Neural cell (in vitro differentiated cells): Measurements from ENCODE around the gene GPRC5B. TPM values are rescaled to one million over a fixed set of nuclear protein-coding genes. Genes with fewer than 3 reads are reported as not detected.

Experiments used
- H2AFZ ChIP-seq: fragments of 200-600, 300-800 bp; sonication (generic), shearing (Covaris generic); 2 replicates; pipeline ENCODE4 v1.6.0; 2014; ENCODE audit warnings: low read depth, mild to moderate bottlenecking, antibody characterized with exemption, low read length, moderate library complexity
- H3F3A ChIP-seq: fragments of 200-600 bp; shearing (Covaris generic); 2 replicates; pipeline ENCODE4 v1.6.1; 2016; ENCODE audit warnings: mild to moderate bottlenecking, moderate library complexity, mixed read lengths, antibody characterized with exemption, low read length; ENCODE audit not compliant: insufficient read depth, poor library complexity, severe bottlenecking
- H3K27ac ChIP-seq: fragments of 200-600, 300-800 bp; sonication (generic), shearing (Covaris generic); 2 replicates; pipeline ENCODE4 v1.5.1; 2014; ENCODE audit warnings: mild to moderate bottlenecking, low read length, moderate library complexity
- H3K27me3 ChIP-seq: fragments of 300-800, 200-600 bp; sonication (generic), shearing (Covaris generic); 2 replicates; pipeline ENCODE4 v1.6.0; 2014; ENCODE audit warnings: mild to moderate bottlenecking, low read depth, low read length, moderate library complexity; ENCODE audit not compliant: insufficient read depth
- H3K36me3 ChIP-seq: fragments of 300-800, 200-600 bp; sonication (generic), shearing (Covaris generic); 2 replicates; pipeline ENCODE4 v1.5.1; 2014; ENCODE audit warnings: mild to moderate bottlenecking, antibody characterized with exemption, low read length, moderate library complexity; ENCODE audit not compliant: insufficient read depth
- H3K4me2 ChIP-seq: fragments of 300-800, 200-600 bp; sonication (generic), shearing (Covaris generic); 2 replicates; pipeline ENCODE4 v1.6.0; 2014; ENCODE audit warnings: mild to moderate bottlenecking, low read length
- H3K4me3 ChIP-seq: fragments of 300-800, 200-600 bp; sonication (generic), shearing (Covaris generic); 2 replicates; pipeline ENCODE4 v1.5.1; 2014; ENCODE audit warnings: mild to moderate bottlenecking, low read length, moderate library complexity
- H3K79me2 ChIP-seq: fragments of 200-600 bp; shearing (Covaris generic); replicated peaks from 2 replicates; pipeline ENCODE4 v1.6.0; 2014; ENCODE audit warnings: mild to moderate bottlenecking, low read length, moderate library complexity; ENCODE audit not compliant: insufficient read depth
- H3K9ac ChIP-seq: fragments of 300-800, 200-600 bp; sonication (generic), shearing (Covaris generic); 2 replicates; pipeline ENCODE4 v1.6.1; 2016; ENCODE audit warnings: mild to moderate bottlenecking, low read length, mixed read lengths
- H3K9me2 ChIP-seq: fragments of 200-600 bp; shearing (Covaris generic); 2 replicates; pipeline ENCODE4 v1.6.1; 2016; ENCODE audit warnings: mild to moderate bottlenecking, low read length, mixed read lengths; ENCODE audit not compliant: insufficient read depth
- H3K9me3 ChIP-seq: fragments of 200-600, 300-800 bp; sonication (generic), shearing (Covaris generic); 2 replicates; pipeline ENCODE4 v1.6.1; 2016; ENCODE audit warnings: mild to moderate bottlenecking, mixed run types, low read length, moderate library complexity, mixed read lengths
- H4K20me1 ChIP-seq: fragments of 200-600 bp; shearing (Covaris generic); 2 replicates; pipeline ENCODE4 v1.6.1; 2016; ENCODE audit warnings: mild to moderate bottlenecking, mixed run types; ENCODE audit not compliant: insufficient read depth
- EZH2 ChIP-seq: fragments of 200-600, 300-800 bp; shearing (Covaris generic), sonication (generic); IDR thresholded peaks from 2 replicates; pipeline ENCODE4 v1.6.1; 2014; ENCODE audit warnings: antibody characterized with exemption, low read length, borderline replicate concordance, mild to moderate bottlenecking; ENCODE audit not compliant: insufficient read depth, poor library complexity, severe bottlenecking
- MXI1 ChIP-seq: fragments of 450-650 bp; conservative IDR thresholded peaks from 2 replicates; pipeline ENCODE4 v1.6.1; 2014; ENCODE audit warnings: antibody characterized with exemption, mild to moderate bottlenecking; ENCODE audit not compliant: poor library complexity, severe bottlenecking
- POLR2AphosphoS5 ChIP-seq: IDR thresholded peaks from 2 replicates; pipeline ENCODE4 v1.6.1; 2012
- SMC3 ChIP-seq: fragments of 450-650 bp; conservative IDR thresholded peaks from 2 replicates; pipeline ENCODE4 v1.6.1; 2014; ENCODE audit warnings: antibody characterized with exemption, mild to moderate bottlenecking, moderate library complexity; ENCODE audit not compliant: poor library complexity
- TAF1 ChIP-seq: IDR thresholded peaks from 2 replicates; pipeline ENCODE4 v1.6.1; 2012; ENCODE audit warnings: low read depth
- polyA plus RNA-seq: library from polyadenylated mRNA; depleted of rRNA; stranded (reverse); fragments of >200 nt; gene quantifications from 2 replicates; pipeline ENCODE4 v1.2.3, GENCODE V29; 2014
- small RNA-seq, 3 experiments: library from RNA; depleted of rRNA; stranded (forward); fragments of <200 nt; gene quantifications; one replicate each; pipeline ENCODE3, GENCODE V24; 2012
- TF ChIP-seq, protein P1 (sequence below): fragments of 450-650 bp; IDR thresholded peaks from 2 replicates; pipeline ENCODE4 v1.5.1; 2014; ENCODE audit warnings: antibody characterized with exemption, mild to moderate bottlenecking, moderate library complexity; ENCODE audit not compliant: poor library complexity, severe bottlenecking
- TF ChIP-seq, protein P2 (sequence below): IDR thresholded peaks from 2 replicates; pipeline ENCODE4 v1.6.1; 2012; ENCODE audit warnings: borderline replicate concordance

Gene GPRC5B
- polyA plus RNA-seq, 1 donor from 2014 or later, result 25.4 TPM

DNA sequence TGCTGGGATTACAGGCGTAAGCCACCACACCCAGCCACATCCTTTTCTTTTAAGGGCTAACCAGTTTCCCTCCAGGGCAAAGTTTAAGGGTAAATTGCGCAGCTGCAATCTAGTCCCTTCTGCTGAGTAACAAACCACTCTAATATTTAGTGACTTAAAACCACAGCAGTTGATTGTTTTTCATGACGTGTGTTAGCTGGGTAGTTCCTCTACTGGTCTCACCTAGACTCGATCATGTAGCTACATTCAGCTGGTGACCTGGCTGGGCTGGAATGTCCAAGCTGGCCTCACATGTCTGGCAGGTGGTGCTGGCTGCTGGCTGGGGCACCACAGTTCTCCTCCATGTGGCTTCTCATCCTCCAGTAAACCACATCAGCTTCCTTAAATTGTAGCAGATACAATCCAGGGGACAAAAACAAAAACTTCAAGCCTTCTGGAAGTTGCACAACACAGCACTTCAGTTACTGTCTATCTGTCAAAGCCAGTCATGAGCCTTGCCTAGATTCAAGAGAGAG, 75.5 kb downstream of the GPRC5B start:
- H3K36me3 ChIP-seq, result no peaks in the 10 kb centered on the region
- H3K9me2 ChIP-seq, result no peaks in the 10 kb centered on the region
- TF ChIP-seq, protein P1, sequence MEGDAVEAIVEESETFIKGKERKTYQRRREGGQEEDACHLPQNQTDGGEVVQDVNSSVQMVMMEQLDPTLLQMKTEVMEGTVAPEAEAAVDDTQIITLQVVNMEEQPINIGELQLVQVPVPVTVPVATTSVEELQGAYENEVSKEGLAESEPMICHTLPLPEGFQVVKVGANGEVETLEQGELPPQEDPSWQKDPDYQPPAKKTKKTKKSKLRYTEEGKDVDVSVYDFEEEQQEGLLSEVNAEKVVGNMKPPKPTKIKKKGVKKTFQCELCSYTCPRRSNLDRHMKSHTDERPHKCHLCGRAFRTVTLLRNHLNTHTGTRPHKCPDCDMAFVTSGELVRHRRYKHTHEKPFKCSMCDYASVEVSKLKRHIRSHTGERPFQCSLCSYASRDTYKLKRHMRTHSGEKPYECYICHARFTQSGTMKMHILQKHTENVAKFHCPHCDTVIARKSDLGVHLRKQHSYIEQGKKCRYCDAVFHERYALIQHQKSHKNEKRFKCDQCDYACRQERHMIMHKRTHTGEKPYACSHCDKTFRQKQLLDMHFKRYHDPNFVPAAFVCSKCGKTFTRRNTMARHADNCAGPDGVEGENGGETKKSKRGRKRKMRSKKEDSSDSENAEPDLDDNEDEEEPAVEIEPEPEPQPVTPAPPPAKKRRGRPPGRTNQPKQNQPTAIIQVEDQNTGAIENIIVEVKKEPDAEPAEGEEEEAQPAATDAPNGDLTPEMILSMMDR, result no peak
- TF ChIP-seq TAF1, result no peak
- no peak for TF ChIP-seq SMC3
- TF ChIP-seq, protein P2, sequence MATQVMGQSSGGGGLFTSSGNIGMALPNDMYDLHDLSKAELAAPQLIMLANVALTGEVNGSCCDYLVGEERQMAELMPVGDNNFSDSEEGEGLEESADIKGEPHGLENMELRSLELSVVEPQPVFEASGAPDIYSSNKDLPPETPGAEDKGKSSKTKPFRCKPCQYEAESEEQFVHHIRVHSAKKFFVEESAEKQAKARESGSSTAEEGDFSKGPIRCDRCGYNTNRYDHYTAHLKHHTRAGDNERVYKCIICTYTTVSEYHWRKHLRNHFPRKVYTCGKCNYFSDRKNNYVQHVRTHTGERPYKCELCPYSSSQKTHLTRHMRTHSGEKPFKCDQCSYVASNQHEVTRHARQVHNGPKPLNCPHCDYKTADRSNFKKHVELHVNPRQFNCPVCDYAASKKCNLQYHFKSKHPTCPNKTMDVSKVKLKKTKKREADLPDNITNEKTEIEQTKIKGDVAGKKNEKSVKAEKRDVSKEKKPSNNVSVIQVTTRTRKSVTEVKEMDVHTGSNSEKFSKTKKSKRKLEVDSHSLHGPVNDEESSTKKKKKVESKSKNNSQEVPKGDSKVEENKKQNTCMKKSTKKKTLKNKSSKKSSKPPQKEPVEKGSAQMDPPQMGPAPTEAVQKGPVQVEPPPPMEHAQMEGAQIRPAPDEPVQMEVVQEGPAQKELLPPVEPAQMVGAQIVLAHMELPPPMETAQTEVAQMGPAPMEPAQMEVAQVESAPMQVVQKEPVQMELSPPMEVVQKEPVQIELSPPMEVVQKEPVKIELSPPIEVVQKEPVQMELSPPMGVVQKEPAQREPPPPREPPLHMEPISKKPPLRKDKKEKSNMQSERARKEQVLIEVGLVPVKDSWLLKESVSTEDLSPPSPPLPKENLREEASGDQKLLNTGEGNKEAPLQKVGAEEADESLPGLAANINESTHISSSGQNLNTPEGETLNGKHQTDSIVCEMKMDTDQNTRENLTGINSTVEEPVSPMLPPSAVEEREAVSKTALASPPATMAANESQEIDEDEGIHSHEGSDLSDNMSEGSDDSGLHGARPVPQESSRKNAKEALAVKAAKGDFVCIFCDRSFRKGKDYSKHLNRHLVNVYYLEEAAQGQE, result no peak
- TF ChIP-seq MXI1, result no peak
- no peak for TF ChIP-seq EZH2
- TF ChIP-seq POLR2AphosphoS5, result no peak
- H3K27ac ChIP-seq, result no peak overlapping the region
- H3K4me3 ChIP-seq, result no peak overlapping the region
- no peaks in the 10 kb centered on the region for H3K9me3 ChIP-seq
- no peaks in the 10 kb centered on the region for H3K79me2 ChIP-seq
- H4K20me1 ChIP-seq, result no peaks in the 10 kb centered on the region
- H3K4me2 ChIP-seq, result no peak overlapping the region
- H3K27me3 ChIP-seq, result no peaks in the 10 kb centered on the region
- H2AFZ ChIP-seq, result no peak overlapping the region
- no peaks in the 10 kb centered on the region for H3F3A ChIP-seq
- no peak overlapping the region for H3K9ac ChIP-seq

DNA sequence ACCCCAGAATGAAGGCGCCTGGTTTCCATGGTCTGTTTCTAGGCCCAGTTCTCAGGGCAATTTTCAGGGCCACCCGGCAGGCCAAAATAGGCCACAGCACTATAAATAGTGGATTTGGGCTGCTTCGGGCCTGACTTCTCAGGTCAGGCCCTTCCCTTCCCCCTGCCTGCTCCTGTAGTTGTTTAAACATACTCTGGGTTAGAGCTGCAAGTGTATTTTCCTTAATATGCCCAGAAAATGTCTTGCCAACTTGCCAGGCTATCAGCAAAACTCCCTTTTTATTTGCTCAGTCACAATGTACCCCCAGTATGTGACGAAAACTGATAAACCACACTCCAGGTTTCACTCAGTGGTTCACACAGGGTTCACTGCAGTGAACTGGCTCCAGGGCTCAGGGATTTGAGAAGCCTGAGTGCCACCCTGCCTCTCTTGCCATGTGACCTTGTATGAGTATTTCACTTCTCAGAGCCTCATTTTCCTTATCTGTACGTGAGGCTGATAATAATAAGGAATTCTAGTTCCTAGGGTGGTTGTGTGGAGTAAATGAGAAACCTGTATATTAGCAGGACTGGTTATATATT, 76.5 kb downstream of the GPRC5B start:
- H3K4me3 ChIP-seq, result no peak overlapping the region
- H3K9me3 ChIP-seq, result no peaks in the 10 kb centered on the region
- no peaks in the 10 kb centered on the region for H3K36me3 ChIP-seq
- no peaks in the 10 kb centered on the region for H3K79me2 ChIP-seq
- no peak overlapping the region for H3K9ac ChIP-seq
- TF ChIP-seq EZH2 (no peak), MXI1 (no peak), TAF1 (no peak)
- no peaks in the 10 kb centered on the region for H3K27me3 ChIP-seq
- no peaks in the 10 kb centered on the region for H4K20me1 ChIP-seq
- H3K4me2 ChIP-seq, result no peak overlapping the region
- no peak overlapping the region for H3K27ac ChIP-seq
- no peak overlapping the region for H2AFZ ChIP-seq
- H3F3A ChIP-seq, result no peaks in the 10 kb centered on the region
- H3K9me2 ChIP-seq, result no peaks in the 10 kb centered on the region

Small RNA genes lying within 50 kb of the gene (small RNA-seq; reads per million reads assigned to genes)
- gene LARP7P2, result 0 reads per million in 3 experiments

Other genes starting within 250 kb of the GPRC5B start
- gene KNOP1, start 166.6 kb downstream of the GPRC5B start, polyA plus RNA-seq, result 37.4 and 40.1 TPM in 2 replicates
- gene IQCK, start 166.6 kb downstream of the GPRC5B start, polyA plus RNA-seq, result 10.2 and 13.9 TPM in 2 replicates
- gene GPR139, start 189.0 kb upstream of the GPRC5B start, polyA plus RNA-seq, result 0.52 TPM in 1 of 2 replicates, not detected in the other